Left lung (tissue), 10 donors: ENCODE measurements around the gene SRRT. TPM values are rescaled to one million over a fixed set of nuclear protein-coding genes. Genes with fewer than 3 reads are reported as not detected.
"Not testable (repeated sequence)": the region's sequence is repeated elsewhere in the genome, so short reads cannot be mapped to it uniquely, and the experiment has no call there.

ENCODE experiments used
- ATAC-seq: fragments of 200-7000 bp; cut with Tn5 transposase; one replicate; pipeline ENCODE4 v1.9.1; 2020; ENCODE audit warnings: moderate library complexity
- DNase-seq, 4 donors: peaks; one replicate each; pipeline ENCODE4 v3.0.0-alpha.2; 2013 to 2020
- H3K27ac ChIP-seq, 2 donors: fragments of 200-600 bp; sonication (generic) in 1 of 2; one replicate each; pipeline versions ENCODE4 v1.5.0 to v1.8.0; 2020 to 2021
- H3K27me3 ChIP-seq, 2 donors: fragments of 200-600 bp; sonication (generic) in 1 of 2; one replicate each; pipeline versions ENCODE4 v1.5.0 to v1.8.0; 2020 to 2021
- H3K36me3 ChIP-seq, 2 donors: fragments of 200-600 bp; sonication (generic) in 1 of 2; one replicate each; pipeline versions ENCODE4 v1.5.0 to v1.8.0; 2020 to 2021
- H3K4me1 ChIP-seq, 2 donors: fragments of 200-600 bp; one replicate each; pipeline ENCODE4 v1.8.0; 2021
- H3K4me3 ChIP-seq, 2 donors: fragments of 200-600 bp; sonication (generic) in 1 of 2; one replicate each; pipeline versions ENCODE4 v1.5.0 to v1.8.0; 2020 to 2021; ENCODE audit warnings: mild to moderate bottlenecking in 1 of 2
- H3K9me3 ChIP-seq, 2 donors: fragments of 200-600 bp; sonication (generic) in 1 of 2; one replicate each; pipeline versions ENCODE4 v1.5.0 to v1.8.0; 2020 to 2021
- intact Hi-C, 2 donors: fragments of 100-400 bp; cut with DNase I; formaldehyde crosslinking; loops; one replicate each; pipeline versions ENCODE4 v1.11.2 to v1.14.2; 2022
- microRNA-seq, 2 donors: library from miRNA; unstranded; fragments of <30 nt; microRNA quantifications; one replicate each; pipeline ENCODE4, GENCODE V29; 2019
- polyA plus RNA-seq, 6 donors: library from polyadenylated mRNA; unstranded; fragments of 120-200 nt; gene quantifications; one replicate each; pipeline ENCODE4 v1.2.1, GENCODE V29; 2013; ENCODE audit not compliant: insufficient read length in 6 of 6
- total RNA-seq, 2 donors: library from RNA; stranded (reverse); fragmentation: NEBNext Ultra II Directional; extraction: Animal tissue kit (Norgen Biotek cat#: 25700); gene quantifications; one replicate each; pipeline ENCODE4 v1.2.1, GENCODE V29; 2021
- TF ChIP-seq, protein P1 (sequence below), 2 donors: fragments of 200-600 bp; sonication (generic) in 1 of 2; IDR thresholded peaks; one replicate each; pipeline versions ENCODE4 v1.5.0 to v1.8.0; 2021; ENCODE audit warnings: antibody characterized with exemption in 2 of 2
- donor health status: DM: no; HTN: yes; CAD: no.
- donor health status: DM: no; HTN: no; CAD: no.

The SRRT gene
- total and polyA plus RNA-seq, 8 donors = 91.4 to 232 (median 166) TPM

DNA sequence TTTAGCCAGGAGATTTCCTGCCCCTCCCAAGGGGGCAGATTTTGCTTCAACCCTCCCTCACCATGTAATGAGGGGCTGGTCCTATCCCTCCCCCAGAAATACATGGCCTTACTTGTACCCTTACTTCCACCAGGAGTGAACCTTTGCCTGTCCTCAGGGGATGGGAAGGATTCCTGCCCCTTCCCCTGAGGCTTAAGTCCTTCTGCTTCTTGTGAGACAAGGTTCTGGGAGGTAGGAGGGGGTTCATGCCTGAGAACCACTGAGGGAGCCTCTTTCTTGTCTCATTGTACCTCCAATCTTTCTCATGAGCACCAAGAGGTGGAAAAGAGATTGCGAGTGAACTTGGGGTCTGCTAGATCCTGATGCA lies 54.9 kb downstream of the SRRT start:
- H3K27ac ChIP-seq = no peak overlapping the region
- ATAC-seq = no peak
- H3K4me3 ChIP-seq = no peak overlapping the region
- no peak for DNase-seq
- intact Hi-C loops = no loop called here
- no peaks in the 10 kb centered on the region for H3K4me1 ChIP-seq
- TF ChIP-seq, protein P1, sequence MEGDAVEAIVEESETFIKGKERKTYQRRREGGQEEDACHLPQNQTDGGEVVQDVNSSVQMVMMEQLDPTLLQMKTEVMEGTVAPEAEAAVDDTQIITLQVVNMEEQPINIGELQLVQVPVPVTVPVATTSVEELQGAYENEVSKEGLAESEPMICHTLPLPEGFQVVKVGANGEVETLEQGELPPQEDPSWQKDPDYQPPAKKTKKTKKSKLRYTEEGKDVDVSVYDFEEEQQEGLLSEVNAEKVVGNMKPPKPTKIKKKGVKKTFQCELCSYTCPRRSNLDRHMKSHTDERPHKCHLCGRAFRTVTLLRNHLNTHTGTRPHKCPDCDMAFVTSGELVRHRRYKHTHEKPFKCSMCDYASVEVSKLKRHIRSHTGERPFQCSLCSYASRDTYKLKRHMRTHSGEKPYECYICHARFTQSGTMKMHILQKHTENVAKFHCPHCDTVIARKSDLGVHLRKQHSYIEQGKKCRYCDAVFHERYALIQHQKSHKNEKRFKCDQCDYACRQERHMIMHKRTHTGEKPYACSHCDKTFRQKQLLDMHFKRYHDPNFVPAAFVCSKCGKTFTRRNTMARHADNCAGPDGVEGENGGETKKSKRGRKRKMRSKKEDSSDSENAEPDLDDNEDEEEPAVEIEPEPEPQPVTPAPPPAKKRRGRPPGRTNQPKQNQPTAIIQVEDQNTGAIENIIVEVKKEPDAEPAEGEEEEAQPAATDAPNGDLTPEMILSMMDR (IDR thresholded peaks at IDR 0.05) = no peak
- H3K27me3 ChIP-seq = no peaks in the 10 kb centered on the region
- no peaks in the 10 kb centered on the region for H3K36me3 ChIP-seq
- peaks cover 0 to 5% of the 10 kb centered on the region in 2 donors for H3K9me3 ChIP-seq

DNA sequence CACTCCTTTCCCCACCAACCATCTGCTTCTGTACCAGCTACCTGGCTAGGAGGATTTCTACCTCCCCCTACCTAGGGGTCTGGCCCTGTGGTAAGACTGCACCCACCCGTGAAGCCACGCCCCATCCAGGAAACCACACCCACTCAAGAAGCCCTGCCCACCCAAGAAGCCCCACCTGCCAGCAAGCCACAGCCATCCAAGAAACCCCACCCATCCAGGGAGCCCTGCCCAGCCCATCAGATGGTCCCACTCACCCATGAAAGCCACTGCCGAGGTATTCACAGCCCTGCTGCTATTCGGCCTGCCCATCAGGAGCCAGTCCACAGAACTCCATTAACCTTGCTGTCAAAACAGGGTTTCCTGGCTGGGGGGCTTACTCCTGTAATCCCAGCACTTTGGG lies 58.8 kb downstream of the SRRT start:
- H3K9me3 ChIP-seq = peaks cover 0 to 5% of the 10 kb centered on the region in 2 donors
- no peak for ATAC-seq
- no peak overlapping the region for H3K27ac ChIP-seq
- TF ChIP-seq, protein P1 (IDR thresholded peaks at IDR 0.05) = no peak
- intact Hi-C loops = no loop called here
- H3K36me3 ChIP-seq = no peaks in the 10 kb centered on the region
- H3K4me1 ChIP-seq = no peaks in the 10 kb centered on the region
- DNase-seq = no peak
- no peaks in the 10 kb centered on the region for H3K27me3 ChIP-seq
- no peak overlapping the region for H3K4me3 ChIP-seq

DNA sequence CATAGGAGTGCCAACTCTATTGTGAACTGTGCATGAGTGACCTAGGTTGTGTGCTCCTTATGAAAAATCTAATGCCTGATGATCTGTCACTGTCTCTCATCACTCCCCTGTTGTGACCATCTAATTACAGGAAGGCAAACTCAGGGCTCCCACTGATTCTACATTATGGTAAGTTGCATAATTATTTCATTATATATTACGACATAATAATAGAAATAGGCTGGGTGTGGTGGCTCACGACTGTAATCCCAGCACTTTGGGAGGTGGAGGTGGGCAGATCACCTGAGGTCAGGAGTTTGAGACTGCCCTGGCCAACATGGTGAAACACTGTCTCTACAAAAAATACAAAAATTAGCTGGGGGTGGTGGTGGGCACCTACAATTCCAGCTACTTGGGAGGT lies 60.5 kb downstream of the SRRT start:
- H3K27me3 ChIP-seq, DNase-seq, H3K27ac ChIP-seq, H3K36me3 ChIP-seq, H3K4me1 ChIP-seq, H3K4me3 ChIP-seq, intact Hi-C loops, ATAC-seq: not testable (repeated sequence)
- peaks cover 0 to 15% of the 10 kb centered on the region in 2 donors for H3K9me3 ChIP-seq

DNA sequence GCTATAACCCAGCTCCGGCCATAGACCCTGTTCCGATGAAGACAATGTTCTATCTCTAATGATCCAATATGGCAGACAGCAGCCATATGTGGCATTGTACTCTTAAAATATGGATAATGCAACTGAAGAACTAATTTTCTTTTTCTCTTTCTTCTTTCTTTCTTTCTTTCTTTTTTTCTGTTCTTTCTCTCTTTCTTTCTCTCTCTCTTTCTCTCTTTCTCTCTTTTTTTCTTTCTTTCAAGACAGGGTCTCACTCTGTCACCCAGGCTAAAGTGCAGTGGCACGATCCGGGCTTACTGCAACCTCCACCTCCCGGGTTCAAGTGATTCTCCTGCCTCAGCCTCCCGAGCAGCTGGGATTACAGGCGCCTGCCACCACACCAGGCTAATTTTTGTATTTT lies 61.3 kb downstream of the SRRT start:
- H3K36me3 ChIP-seq, intact Hi-C loops, ATAC-seq, H3K4me3 ChIP-seq, H3K4me1 ChIP-seq, H3K27ac ChIP-seq, DNase-seq, H3K27me3 ChIP-seq: not testable (repeated sequence)
- peaks cover 0 to 17% of the 10 kb centered on the region in 2 donors for H3K9me3 ChIP-seq

Small RNAs within 50 kb of the gene (microRNA-seq; reads per million reads assigned to microRNA genes)
- gene MIR6875 = 0.34 to 0.68 reads per million in 2 donors

Other genes with a start within 250 kb of the SRRT start
- 1 to 10 TPM in 1 of 2 donors, under 1 TPM in 1; 0.67 to 1.8 TPM for gene TFR2, start 233.6 kb upstream of the SRRT start, total RNA-seq
- 1 to 10 TPM in 4 of 6 donors, under 1 TPM in 2; 0.96 to 2.6 (median 1.2) TPM for gene TFR2, start 233.6 kb upstream of the SRRT start, polyA plus RNA-seq
- not detected for gene ACTL6B, start 218.7 kb upstream of the SRRT start, total RNA-seq
- gene ACTL6B, start 218.7 kb upstream of the SRRT start, polyA plus RNA-seq = under 1 TPM in 2 of 6 donors, not detected in 4; 0.17 to 0.20 TPM
- 100 to 1,000 TPM; 214 to 273 TPM for gene GNB2, start 201.4 kb upstream of the SRRT start, total RNA-seq
- 100 to 1,000 TPM; 151 to 220 (median 192) TPM for gene GNB2, start 201.4 kb upstream of the SRRT start, polyA plus RNA-seq
- gene GIGYF1, start 180.9 kb upstream of the SRRT start, total RNA-seq = 10 to 100 TPM; 28.3 to 33.0 TPM
- gene GIGYF1, start 180.9 kb upstream of the SRRT start, polyA plus RNA-seq = 10 to 100 TPM; 35.3 to 57.7 (median 42.1) TPM
- gene POP7, start 169.0 kb upstream of the SRRT start, total RNA-seq = 10 to 100 TPM; 22.4 to 29.7 TPM
- 10 to 100 TPM; 15.8 to 23.8 (median 20.2) TPM for gene POP7, start 169.0 kb upstream of the SRRT start, polyA plus RNA-seq
- not detected for gene EPO, start 154.6 kb upstream of the SRRT start, total RNA-seq
- under 1 TPM in 3 of 6 donors, not detected in 3; 0.20 to 0.34 (median 0.28) TPM for gene EPO, start 154.6 kb upstream of the SRRT start, polyA plus RNA-seq
- not detected for gene ZAN, start 141.5 kb upstream of the SRRT start, total RNA-seq
- gene ZAN, start 141.5 kb upstream of the SRRT start, polyA plus RNA-seq = not detected
- gene EPHB4, start 47.6 kb upstream of the SRRT start, total RNA-seq = 10 to 100 TPM; 72.9 to 79.1 TPM
- 100 to 1,000 TPM in 4 of 6 donors, 10 to 100 TPM in 2; 91.6 to 123 (median 104) TPM for gene EPHB4, start 47.6 kb upstream of the SRRT start, polyA plus RNA-seq
- gene SLC12A9, start 22.4 kb upstream of the SRRT start, total RNA-seq = 10 to 100 TPM; 35.7 to 49.9 TPM
- gene SLC12A9, start 22.4 kb upstream of the SRRT start, polyA plus RNA-seq = 10 to 100 TPM; 32.2 to 53.7 (median 40.8) TPM
- 10 to 100 TPM; 72.9 to 84.9 TPM for gene TRIP6, start 7.7 kb upstream of the SRRT start, total RNA-seq
- 10 to 100 TPM; 61.5 to 96.6 (median 76.2) TPM for gene TRIP6, start 7.7 kb upstream of the SRRT start, polyA plus RNA-seq
- gene UFSP1, start 14.6 kb downstream of the SRRT start, total RNA-seq = 1 to 10 TPM; 1.8 to 4.4 TPM
- 1 to 10 TPM in 4 of 6 donors, under 1 TPM in 2; 0.87 to 2.1 (median 1.6) TPM for gene UFSP1, start 14.6 kb downstream of the SRRT start, polyA plus RNA-seq
- 1 to 10 TPM; 2.4 to 3.3 TPM for gene ACHE, start 20.8 kb downstream of the SRRT start, total RNA-seq
- gene ACHE, start 20.8 kb downstream of the SRRT start, polyA plus RNA-seq = 1 to 10 TPM; 1.6 to 4.5 (median 2.7) TPM
- 1 to 10 TPM; 2.9 to 3.6 TPM for gene MUC3A, start 74.4 kb downstream of the SRRT start, total RNA-seq
- gene MUC3A, start 74.4 kb downstream of the SRRT start, polyA plus RNA-seq = under 1 TPM; 0.37 to 0.67 (median 0.58) TPM
- gene MUC12, start 94.5 kb downstream of the SRRT start, total RNA-seq = 1 to 10 TPM in 1 of 2 donors, under 1 TPM in 1; 0.44 to 1.7 TPM
- 1 to 10 TPM in 3 of 6 donors, under 1 TPM in 3; 0.45 to 2.0 (median 1.2) TPM for gene MUC12, start 94.5 kb downstream of the SRRT start, polyA plus RNA-seq
- gene MUC17, start 145.0 kb downstream of the SRRT start, total RNA-seq = under 1 TPM in 1 of 2 donors, not detected in 1; 0.05 TPM
- under 1 TPM in 1 of 6 donors, not detected in 5; 0.46 TPM for gene MUC17, start 145.0 kb downstream of the SRRT start, polyA plus RNA-seq
- gene TRIM56, start 210.4 kb downstream of the SRRT start, total RNA-seq = 10 to 100 TPM; 42.8 to 55.6 TPM
- 10 to 100 TPM; 23.4 to 29.2 (median 25.8) TPM for gene TRIM56, start 210.4 kb downstream of the SRRT start, polyA plus RNA-seq